LHCN-M2 (cell line): ENCODE results near the gene DCAF8L2. TPM values are rescaled to one million over a fixed set of nuclear protein-coding genes. Genes with fewer than 3 reads are reported as not detected.
"Not testable (repeated sequence)": the region's sequence is repeated elsewhere in the genome, so short reads cannot be mapped to it uniquely, and the experiment has no call there.

Experiments
- DNase-seq: peaks from one replicate; pipeline ENCODE4 v3.0.0-alpha.2; 2012; ENCODE audit warnings: low read depth
- polyA plus RNA-seq: library from polyadenylated mRNA; unstranded; fragments of >200 nt; gene quantifications from one replicate; pipeline ENCODE4 v1.2.1, GENCODE V29; 2012; ENCODE audit warnings: missing spikeins
- total RNA-seq: library from RNA; depleted of rRNA; stranded (reverse); fragments of >200 nt; gene quantifications from 2 replicates; pipeline ENCODE4 v1.2.3, GENCODE V29; 2014; rRNA removed

The DCAF8L2 gene
- not detected in 2 replicates for total RNA-seq
- polyA plus RNA-seq, result not detected

GRCh38 chrX:27590044-27590443, at the start of gene DCAF8L2:
TSS of gene DCAF8L2 (plus strand) at chrX:27590344. CDS start at chrX:27746896, 156,552 bp downstream.
- DNase-seq, result no peak

- DNase-seq, result not testable (repeated sequence)
Observed at GRCh38 chrX:27541161-27541560, 49.0 kb upstream of the DCAF8L2 start.

GRCh38 chrX:27548624-27549023, 41.5 kb upstream of the DCAF8L2 start:
- DNase-seq, result no peak

- no peak for DNase-seq
Observed at GRCh38 chrX:27549688-27550087, 40.5 kb upstream of the DCAF8L2 start.

GRCh38 chrX:27555514-27555913, 34.6 kb upstream of the DCAF8L2 start:
- no peak for DNase-seq

- DNase-seq, result no peak
Observed at GRCh38 chrX:27565992-27566391, 24.2 kb upstream of the DCAF8L2 start.

- DNase-seq, result no peak
Observed at GRCh38 chrX:27571164-27571563, 19.0 kb upstream of the DCAF8L2 start.

- no peak for DNase-seq
Observed at GRCh38 chrX:27575565-27575964, 14.6 kb upstream of the DCAF8L2 start.

GRCh38 chrX:27583976-27584375, 6.2 kb upstream of the DCAF8L2 start:
- DNase-seq, result no peak

GRCh38 chrX:27591938-27592337, 1.8 kb downstream of the DCAF8L2 start:
- no peak for DNase-seq

- DNase-seq, result no peak
Observed at GRCh38 chrX:27597508-27597907, 7.4 kb downstream of the DCAF8L2 start.

- DNase-seq, result no peak
Observed at GRCh38 chrX:27598312-27598711, 8.2 kb downstream of the DCAF8L2 start.

- peak; percentile 8 for DNase-seq
Observed at GRCh38 chrX:27599928-27600327, 9.8 kb downstream of the DCAF8L2 start.

- DNase-seq, result peak; percentile 1
Observed at GRCh38 chrX:27600686-27601085, 10.5 kb downstream of the DCAF8L2 start.

- no peak for DNase-seq
Observed at GRCh38 chrX:27608671-27609070, 18.5 kb downstream of the DCAF8L2 start.

GRCh38 chrX:27619459-27619858, 29.3 kb downstream of the DCAF8L2 start:
- no peak for DNase-seq

GRCh38 chrX:27619975-27620374, 29.8 kb downstream of the DCAF8L2 start:
- DNase-seq, result no peak

- no peak for DNase-seq
Observed at GRCh38 chrX:27622883-27623282, 32.7 kb downstream of the DCAF8L2 start.

- DNase-seq, result no peak
Observed at GRCh38 chrX:27626066-27626465, 35.9 kb downstream of the DCAF8L2 start.

GRCh38 chrX:27633328-27633727, 43.2 kb downstream of the DCAF8L2 start:
- no peak for DNase-seq

GRCh38 chrX:27656581-27656980, 66.4 kb downstream of the DCAF8L2 start:
- DNase-seq, result no peak

GRCh38 chrX:27660878-27661277, 70.7 kb downstream of the DCAF8L2 start:
- no peak for DNase-seq

- DNase-seq, result no peak
Observed at GRCh38 chrX:27671234-27671633, 81.1 kb downstream of the DCAF8L2 start.

GRCh38 chrX:27674491-27674890, 84.3 kb downstream of the DCAF8L2 start:
- DNase-seq, result no peak
